Measurements from ENCODE around the gene ARID3A. TPM values are rescaled to one million over a fixed set of nuclear protein-coding genes. Genes with fewer than 3 reads are reported as not detected.

Gene ARID3A
- total RNA-seq, 1 donor from 2014 or later, result 149 TPM

DNA sequence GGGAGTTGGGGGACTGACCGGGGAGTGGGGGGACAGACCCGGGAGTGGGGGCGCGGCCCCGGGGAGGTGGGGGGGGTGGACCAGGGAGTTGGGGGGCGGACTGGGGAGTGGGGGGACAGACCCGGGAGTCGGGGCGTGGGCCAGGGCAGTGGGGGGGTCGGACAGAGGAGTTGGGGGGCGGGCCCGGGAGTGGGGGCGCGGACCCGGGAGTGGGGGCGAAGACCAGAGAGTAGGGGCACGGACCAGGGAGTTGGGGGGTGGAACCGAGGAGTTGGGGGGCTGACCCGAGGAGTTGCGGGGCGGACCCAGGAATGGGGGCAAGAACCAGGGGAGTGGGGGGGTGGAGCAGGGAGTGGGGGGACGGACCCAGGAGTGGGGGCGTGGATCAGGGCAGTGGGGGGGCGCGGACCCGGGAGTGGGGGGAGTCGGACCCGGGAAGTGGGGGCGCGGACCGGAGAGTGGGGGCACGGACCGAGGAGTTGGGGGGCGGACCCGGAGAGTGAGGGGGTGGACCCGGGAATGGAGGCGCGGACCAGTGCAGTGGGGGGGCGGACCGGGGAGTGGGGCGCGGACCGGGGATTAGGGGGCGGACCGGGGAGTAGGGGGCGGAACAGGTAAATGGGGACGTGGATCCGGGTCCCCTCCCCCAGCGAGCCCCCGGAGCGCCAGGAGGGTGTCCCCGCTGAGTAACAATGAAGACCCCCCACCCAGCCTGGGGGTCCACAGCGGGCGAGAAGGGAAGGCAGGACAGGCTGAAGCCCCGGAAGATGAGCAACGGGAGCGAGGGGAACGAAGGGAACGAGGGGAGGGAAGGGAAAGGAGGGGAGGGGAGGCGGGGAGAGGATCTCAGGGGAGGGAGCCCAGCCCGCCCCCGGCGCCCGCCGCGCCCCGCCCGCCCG is 13.4 kb upstream of the ARID3A start:
- no peaks in the 10 kb centered on the region for H3K9me3 Mint-ChIP-seq (ENCODE audit: low read depth)
- TF ChIP-seq, protein P1, sequence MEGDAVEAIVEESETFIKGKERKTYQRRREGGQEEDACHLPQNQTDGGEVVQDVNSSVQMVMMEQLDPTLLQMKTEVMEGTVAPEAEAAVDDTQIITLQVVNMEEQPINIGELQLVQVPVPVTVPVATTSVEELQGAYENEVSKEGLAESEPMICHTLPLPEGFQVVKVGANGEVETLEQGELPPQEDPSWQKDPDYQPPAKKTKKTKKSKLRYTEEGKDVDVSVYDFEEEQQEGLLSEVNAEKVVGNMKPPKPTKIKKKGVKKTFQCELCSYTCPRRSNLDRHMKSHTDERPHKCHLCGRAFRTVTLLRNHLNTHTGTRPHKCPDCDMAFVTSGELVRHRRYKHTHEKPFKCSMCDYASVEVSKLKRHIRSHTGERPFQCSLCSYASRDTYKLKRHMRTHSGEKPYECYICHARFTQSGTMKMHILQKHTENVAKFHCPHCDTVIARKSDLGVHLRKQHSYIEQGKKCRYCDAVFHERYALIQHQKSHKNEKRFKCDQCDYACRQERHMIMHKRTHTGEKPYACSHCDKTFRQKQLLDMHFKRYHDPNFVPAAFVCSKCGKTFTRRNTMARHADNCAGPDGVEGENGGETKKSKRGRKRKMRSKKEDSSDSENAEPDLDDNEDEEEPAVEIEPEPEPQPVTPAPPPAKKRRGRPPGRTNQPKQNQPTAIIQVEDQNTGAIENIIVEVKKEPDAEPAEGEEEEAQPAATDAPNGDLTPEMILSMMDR (IDR thresholded peaks at IDR 0.05; ENCODE audit: unreplicated experiment), result no peak
- DNase-seq (ENCODE audit: low spot score, unreplicated experiment), result no peak
- H3K4me3 Mint-ChIP-seq (ENCODE audit: low read depth), result peak overlapping the region; percentile 75
- H3K4me1 Mint-ChIP-seq (ENCODE audit: low read depth), result peaks cover 6% of the 10 kb centered on the region
- H3K36me3 Mint-ChIP-seq (ENCODE audit: insufficient read depth), result no peaks in the 10 kb centered on the region
- peaks cover 4% of the 10 kb centered on the region for H3K27me3 Mint-ChIP-seq
- H3K27ac Mint-ChIP-seq, result no peak overlapping the region

DNA sequence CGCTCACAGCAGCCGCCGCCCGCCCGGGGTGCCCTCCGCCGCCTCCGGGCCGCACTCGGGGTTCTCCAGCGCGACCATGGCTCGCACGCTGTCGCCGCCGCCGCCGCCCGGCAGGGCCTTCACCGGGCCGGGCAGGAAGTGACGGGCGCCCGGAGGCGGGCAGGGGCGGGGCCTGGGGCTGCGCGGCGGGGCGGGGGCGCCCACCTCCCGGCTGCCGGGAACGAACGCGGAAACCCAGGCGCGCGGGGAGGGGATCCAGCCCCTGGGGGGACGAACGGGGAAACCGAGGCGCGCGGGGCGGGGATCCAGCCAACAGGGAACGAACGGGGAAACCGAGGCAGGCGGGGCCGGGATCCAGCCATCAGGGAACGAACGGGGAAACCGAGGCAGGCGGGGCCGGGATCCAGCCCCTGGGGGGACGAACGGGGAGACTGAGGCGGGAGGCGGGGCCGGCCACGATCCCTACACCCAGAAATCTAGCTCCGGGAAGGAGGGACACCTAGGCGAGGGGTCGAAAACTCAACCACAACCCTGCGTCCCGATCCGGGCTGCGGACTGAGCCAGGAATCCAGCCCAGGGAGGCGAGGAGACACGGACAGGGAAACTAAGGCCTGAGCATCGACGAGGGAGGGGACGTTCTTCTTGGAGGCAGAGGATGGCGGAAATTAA is 12.6 kb upstream of the ARID3A start, which contains the start of gene R3HDM4:
Gene R3HDM4, minus strand, starts transcription at position 140 of the 669 bp plus-strand sequence. Its CDS starts 62 bp downstream, at position 78.
- H3K4me3 Mint-ChIP-seq (ENCODE audit: low read depth), result peak within 1 kb of the TSS; percentile 77
- H3K4me1 Mint-ChIP-seq (ENCODE audit: low read depth), result peaks cover 8% of the 10 kb centered on the region
- TF ChIP-seq, protein P1 (IDR thresholded peaks at IDR 0.05; ENCODE audit: unreplicated experiment), result no peak
- no peaks in the 10 kb centered on the region for H3K9me3 Mint-ChIP-seq (ENCODE audit: low read depth)
- no peaks in the 10 kb centered on the region for H3K36me3 Mint-ChIP-seq (ENCODE audit: insufficient read depth)
- peak; percentile 62 for DNase-seq (ENCODE audit: low spot score, unreplicated experiment)
- H3K27ac Mint-ChIP-seq, result peak within 1 kb of the TSS; percentile 77
- H3K27me3 Mint-ChIP-seq, result peaks cover 6% of the 10 kb centered on the region

DNA sequence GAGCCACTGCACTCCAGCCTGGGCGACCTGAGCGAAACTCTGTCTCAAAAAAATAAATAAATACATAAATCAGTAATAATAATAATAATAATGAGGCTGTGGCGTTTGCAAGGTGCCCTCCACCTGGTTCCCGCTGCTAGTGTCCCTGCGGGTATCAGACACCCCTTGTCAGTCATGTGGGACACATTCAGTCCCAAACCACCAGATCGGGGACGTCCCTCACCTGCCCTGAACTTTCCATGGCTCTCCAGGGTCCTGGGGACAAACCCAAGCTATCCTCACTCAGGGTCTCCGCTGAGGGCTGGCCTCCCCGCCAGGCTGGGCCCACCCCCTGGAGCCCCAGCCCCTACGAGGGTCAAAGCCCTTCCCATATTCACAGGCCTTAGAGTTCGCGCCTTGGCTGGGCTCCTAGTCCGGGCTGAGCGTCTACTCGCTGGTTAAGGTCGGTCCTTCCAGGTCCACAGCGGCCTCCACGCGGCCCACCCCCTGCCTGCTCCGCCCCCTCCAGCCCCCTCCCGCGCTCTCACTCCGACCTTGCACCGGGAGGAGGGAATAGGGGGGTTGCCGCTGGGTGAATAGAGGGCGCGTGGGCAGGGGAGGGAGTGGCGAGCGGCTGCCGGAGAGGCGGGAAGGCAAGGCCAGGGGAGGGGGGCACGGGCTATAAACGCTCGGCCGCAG is 9.1 kb upstream of the ARID3A start:
- no peak for DNase-seq (ENCODE audit: low spot score, unreplicated experiment)
- no peaks in the 10 kb centered on the region for H3K9me3 Mint-ChIP-seq (ENCODE audit: low read depth)
- no peak overlapping the region for H3K4me3 Mint-ChIP-seq (ENCODE audit: low read depth)
- no peaks in the 10 kb centered on the region for H3K36me3 Mint-ChIP-seq (ENCODE audit: insufficient read depth)
- H3K4me1 Mint-ChIP-seq (ENCODE audit: low read depth), result peaks cover 2% of the 10 kb centered on the region
- TF ChIP-seq, protein P1 (IDR thresholded peaks at IDR 0.05; ENCODE audit: unreplicated experiment), result no peak
- H3K27ac Mint-ChIP-seq, result no peak overlapping the region
- H3K27me3 Mint-ChIP-seq, result peaks cover 21% of the 10 kb centered on the region

DNA sequence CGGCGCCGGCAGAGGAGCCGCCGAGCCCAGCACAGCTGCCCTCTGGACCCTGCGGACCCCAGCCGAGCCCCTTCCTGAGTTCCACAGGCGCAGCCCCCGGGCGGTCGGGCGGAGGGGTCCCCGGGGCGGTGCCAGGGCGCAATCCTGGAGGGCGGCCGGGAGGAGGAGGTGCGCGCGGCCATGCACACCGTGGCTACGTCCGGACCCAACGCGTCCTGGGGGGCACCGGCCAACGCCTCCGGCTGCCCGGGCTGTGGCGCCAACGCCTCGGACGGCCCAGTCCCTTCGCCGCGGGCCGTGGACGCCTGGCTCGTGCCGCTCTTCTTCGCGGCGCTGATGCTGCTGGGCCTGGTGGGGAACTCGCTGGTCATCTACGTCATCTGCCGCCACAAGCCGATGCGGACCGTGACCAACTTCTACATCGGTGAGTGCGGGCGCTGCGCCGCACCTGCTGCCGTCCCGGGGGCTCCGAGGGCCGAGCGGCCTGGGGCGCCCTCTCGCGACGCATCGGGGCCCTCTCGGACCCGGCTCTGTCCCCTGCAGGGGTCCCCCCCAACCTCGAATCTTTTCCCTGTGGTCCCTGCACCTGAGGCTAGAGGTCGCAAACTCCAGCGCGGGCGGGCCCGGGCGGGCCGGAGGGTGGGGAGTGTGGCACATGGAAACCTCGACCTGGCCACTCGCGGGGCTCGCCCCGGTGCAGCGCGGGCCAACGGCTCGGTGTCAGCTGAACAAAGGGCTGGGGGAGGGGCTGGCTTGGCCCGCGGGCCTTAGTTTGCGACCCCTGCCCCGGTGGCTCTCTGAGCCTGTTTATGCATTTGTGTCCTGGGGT is 8.3 kb upstream of the ARID3A start, which contains the start of gene KISS1R:
Gene KISS1R, plus strand, starts transcription at position 11 of the 829 bp plus-strand sequence. Its CDS starts 170 bp downstream, at position 181.
- Mint-ChIP-seq H3K27me3 (peaks cover 24% of the 10 kb centered on the region), H3K9me3 (ENCODE audit: low read depth) (no peaks in the 10 kb centered on the region), H3K27ac (no peak within 1 kb of the TSS), H3K4me3 (ENCODE audit: low read depth) (peak within 1 kb of the TSS; percentile 58), H3K36me3 (ENCODE audit: insufficient read depth) (no peaks in the 10 kb centered on the region), H3K4me1 (ENCODE audit: low read depth) (peaks cover 4% of the 10 kb centered on the region)
- TF ChIP-seq, protein P1 (IDR thresholded peaks at IDR 0.05; ENCODE audit: unreplicated experiment), result peak; percentile 84
- peak; percentile 73 for DNase-seq (ENCODE audit: low spot score, unreplicated experiment)
